CD4-positive, alpha-beta T cell (primary cell): ENCODE data around the gene SLC25A26. TPM values are rescaled to one million over a fixed set of nuclear protein-coding genes. Genes with fewer than 3 reads are reported as not detected.

Experiments used
- ATAC-seq: fragments of 200-7000 bp; cut with Tn5 transposase; one replicate; pipeline ENCODE4 v1.10.0; 2022; ENCODE audit warnings: mild to moderate bottlenecking; ENCODE audit not compliant: poor library complexity
- CTCF ChIA-PET: fragments of 350-600 bp; sonication (Branson Sonifier 250); formaldehyde crosslinking; loops from one replicate; lab custom pipeline; 2021; ENCODE audit warnings: antibody characterized with exemption, inconsistent platforms; lab: Charles Lee
- POLR2A ChIA-PET: fragments of 350-600 bp; sonication (Branson Sonifier 250); formaldehyde crosslinking; loops from one replicate; lab custom pipeline; 2021; ENCODE audit warnings: antibody characterized with exemption, inconsistent platforms; lab: Charles Lee
- DNase-seq, 14 experiments: peaks; one replicate each; pipeline ENCODE4 v3.0.0-alpha.2; 2013 to 2020; ENCODE audit warnings: mixed read lengths in 2 of 14
- H3K27ac ChIP-seq, 2 donors: one replicate each; pipeline versions ENCODE4 v1.5.1 to v1.7.0; 2013; ENCODE audit warnings: low read length in 2 of 2, low read depth in 1 of 2, mild to moderate bottlenecking in 1 of 2
- H3K27me3 ChIP-seq, 2 experiments: 1 replicate in 1 of 2; 2 replicates in 1 of 2; pipeline versions ENCODE4 v1.6.1 to v1.7.0; 2013; ENCODE audit warnings: low read length in 2 of 2, control low read depth in 1 of 2, mild to moderate bottlenecking in 1 of 2, moderate library complexity in 1 of 2; ENCODE audit not compliant: insufficient read depth in 2 of 2, control insufficient read depth in 1 of 2
- H3K36me3 ChIP-seq: one replicate; pipeline ENCODE4 v1.6.1; 2013; ENCODE audit warnings: low read length, control low read depth; ENCODE audit not compliant: insufficient read depth
- H3K4me1 ChIP-seq: one replicate; pipeline ENCODE4 v1.6.1; 2013; ENCODE audit warnings: low read length, control low read depth; ENCODE audit not compliant: insufficient read depth
- H3K4me3 ChIP-seq: one replicate; pipeline ENCODE4 v1.5.1; 2013; ENCODE audit warnings: mild to moderate bottlenecking, low read length, moderate library complexity
- H3K9me3 ChIP-seq, 2 experiments: 1 replicate in 1 of 2; 2 replicates in 1 of 2; pipeline versions ENCODE4 v1.6.1 to v1.7.0; 2013; ENCODE audit warnings: low read length in 2 of 2, mild to moderate bottlenecking in 2 of 2, control low read depth in 1 of 2, moderate library complexity in 1 of 2; ENCODE audit not compliant: control insufficient read depth in 1 of 2, insufficient read depth in 1 of 2
- H3K27ac Mint-ChIP-seq: one replicate; pipeline ENCODE4 v1.8.0; 2020; ENCODE audit warnings: mixed read lengths
- H3K27me3 Mint-ChIP-seq: one replicate; pipeline ENCODE4 v1.8.0; 2021; ENCODE audit warnings: mixed read lengths
- H3K36me3 Mint-ChIP-seq: one replicate; pipeline ENCODE4 v1.8.0; 2021; ENCODE audit warnings: low read depth, mixed read lengths
- H3K4me1 Mint-ChIP-seq: one replicate; pipeline ENCODE4 v1.8.0; 2021; ENCODE audit warnings: low read depth, mixed read lengths
- H3K4me3 Mint-ChIP-seq: one replicate; pipeline ENCODE4 v1.8.0; 2020; ENCODE audit warnings: mild to moderate bottlenecking, mixed read lengths
- H3K9me3 Mint-ChIP-seq: one replicate; pipeline ENCODE4 v1.8.0; 2020; ENCODE audit warnings: mixed read lengths
- intact Hi-C, 2 experiments: fragments of 100-400 bp; cut with DNase I in 1 of 2; cut with micrococcal nuclease in 1 of 2; formaldehyde crosslinking; loops; one replicate each; pipeline versions ENCODE4 v1.15.1 to v1.9.0; 2023 to 2025; cut with DNase I, micrococcal nuclease
- total RNA-seq, 174 experiments: library from RNA in 2 of 174; stranded (reverse) in 2 of 174; gene quantifications; one replicate each; pipeline ENCODE4 v1.2.3 and lab custom pipeline; 2021 to 2026
- TF ChIP-seq, protein P1 (sequence below): fragments of 200-600 bp; IDR thresholded peaks from one replicate; pipeline ENCODE4 v1.8.0; 2022; ENCODE audit warnings: antibody characterized with exemption, mild to moderate bottlenecking

SLC25A26 gene
- total RNA-seq, 2 experiments from 2014 or later: 26.9 to 30.2 TPM

- intact Hi-C loops: no loop called here
- Mint-ChIP-seq H3K27me3 (peaks cover 15% of the 10 kb centered on the region), H3K36me3 (no peaks in the 10 kb centered on the region), H3K4me3 (no peak overlapping the region), H3K4me1 (no peaks in the 10 kb centered on the region), H3K27ac (no peak overlapping the region), H3K9me3 (no peaks in the 10 kb centered on the region)
- Histone ChIP-seq H3K9me3 (no peaks in the 10 kb centered on the region), H3K27ac (no peak overlapping the region), H3K36me3 (no peaks in the 10 kb centered on the region), H3K4me1 (no peaks in the 10 kb centered on the region), H3K4me3 (no peak overlapping the region), H3K27me3 (peaks cover 0 to 3% of the 10 kb centered on the region in 2 experiments)
- TF ChIP-seq, protein P1, sequence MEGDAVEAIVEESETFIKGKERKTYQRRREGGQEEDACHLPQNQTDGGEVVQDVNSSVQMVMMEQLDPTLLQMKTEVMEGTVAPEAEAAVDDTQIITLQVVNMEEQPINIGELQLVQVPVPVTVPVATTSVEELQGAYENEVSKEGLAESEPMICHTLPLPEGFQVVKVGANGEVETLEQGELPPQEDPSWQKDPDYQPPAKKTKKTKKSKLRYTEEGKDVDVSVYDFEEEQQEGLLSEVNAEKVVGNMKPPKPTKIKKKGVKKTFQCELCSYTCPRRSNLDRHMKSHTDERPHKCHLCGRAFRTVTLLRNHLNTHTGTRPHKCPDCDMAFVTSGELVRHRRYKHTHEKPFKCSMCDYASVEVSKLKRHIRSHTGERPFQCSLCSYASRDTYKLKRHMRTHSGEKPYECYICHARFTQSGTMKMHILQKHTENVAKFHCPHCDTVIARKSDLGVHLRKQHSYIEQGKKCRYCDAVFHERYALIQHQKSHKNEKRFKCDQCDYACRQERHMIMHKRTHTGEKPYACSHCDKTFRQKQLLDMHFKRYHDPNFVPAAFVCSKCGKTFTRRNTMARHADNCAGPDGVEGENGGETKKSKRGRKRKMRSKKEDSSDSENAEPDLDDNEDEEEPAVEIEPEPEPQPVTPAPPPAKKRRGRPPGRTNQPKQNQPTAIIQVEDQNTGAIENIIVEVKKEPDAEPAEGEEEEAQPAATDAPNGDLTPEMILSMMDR: no peak
- DNase-seq (no peak), ATAC-seq (no peak)
- ChIA-PET POLR2A (no interaction called here), CTCF (no interaction called here)
Measured at GRCh38 chr3:66206806-66207205, 14.0 kb upstream of the SLC25A26 start.

DNA sequence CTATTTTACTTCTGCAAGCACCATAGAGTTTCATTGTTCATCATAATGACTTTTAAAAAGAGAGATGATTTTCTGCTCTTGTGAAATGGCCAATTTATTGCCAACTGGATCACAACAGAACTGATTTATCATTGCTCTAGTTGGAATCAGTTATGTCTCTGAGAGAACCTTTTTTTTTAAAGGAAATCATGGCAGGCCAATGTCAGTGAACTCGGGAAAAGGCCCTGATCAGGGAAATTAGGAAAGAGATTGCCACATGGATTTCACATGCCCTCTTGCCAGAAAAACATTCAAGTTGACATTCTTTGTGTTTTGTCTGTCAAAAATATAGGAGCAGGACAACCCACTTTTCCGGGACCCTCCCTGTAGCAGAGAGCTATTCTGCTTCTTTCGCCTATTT lies 12.6 kb upstream of the SLC25A26 start:
- Mint-ChIP-seq H3K27ac (no peak overlapping the region), H3K9me3 (no peaks in the 10 kb centered on the region), H3K4me3 (no peak overlapping the region), H3K36me3 (no peaks in the 10 kb centered on the region), H3K27me3 (peaks cover 10% of the 10 kb centered on the region), H3K4me1 (no peaks in the 10 kb centered on the region)
- H3K27me3 ChIP-seq: peaks cover 0 to 3% of the 10 kb centered on the region in 2 experiments
- H3K4me3 ChIP-seq: no peak overlapping the region
- no peaks in the 10 kb centered on the region for H3K4me1 ChIP-seq
- H3K9me3 ChIP-seq: no peaks in the 10 kb centered on the region
- ATAC-seq (no peak), DNase-seq (no peak)
- ChIA-PET CTCF (no interaction called here), POLR2A (no interaction called here)
- no peak overlapping the region for H3K27ac ChIP-seq
- TF ChIP-seq, protein P1: no peak
- H3K36me3 ChIP-seq: no peaks in the 10 kb centered on the region
- intact Hi-C loops: no loop called here

- Mint-ChIP-seq H3K4me3 (no peak overlapping the region), H3K27me3 (peaks cover 4% of the 10 kb centered on the region), H3K9me3 (no peaks in the 10 kb centered on the region), H3K36me3 (no peaks in the 10 kb centered on the region), H3K4me1 (no peaks in the 10 kb centered on the region), H3K27ac (no peak overlapping the region)
- no peak overlapping the region for H3K27ac ChIP-seq
- no peaks in the 10 kb centered on the region for H3K27me3 ChIP-seq
- no peaks in the 10 kb centered on the region for H3K36me3 ChIP-seq
- intact Hi-C loops: no loop called here
- no peaks in the 10 kb centered on the region for H3K4me1 ChIP-seq
- peaks cover 0 to 3% of the 10 kb centered on the region in 2 experiments for H3K9me3 ChIP-seq
- ChIA-PET POLR2A (no interaction called here), CTCF (no interaction called here)
- DNase-seq: no peak
- no peak for ATAC-seq
- no peak overlapping the region for H3K4me3 ChIP-seq
- TF ChIP-seq, protein P1: no peak
Measured at GRCh38 chr3:66210687-66211295, 10.0 kb upstream of the SLC25A26 start.
